Transverse colon (tissue), 4 donors: ENCODE results near the gene FYCO1. TPM values are rescaled to one million over a fixed set of nuclear protein-coding genes. Genes with fewer than 3 reads are reported as not detected.

Experiments used
- DNase-seq: peaks from one replicate; pipeline ENCODE4 v3.0.0-alpha.2; 2019
- H3K27ac ChIP-seq, 4 donors: fragments of 200-600 bp; sonication (generic); 2 replicates each; pipeline ENCODE4 v1.5.1; 2016 to 2018; ENCODE audit warnings: inconsistent platforms in 4 of 4
- H3K27me3 ChIP-seq: fragments of 200-600 bp; sonication (generic); 2 replicates; pipeline ENCODE4 v1.5.1; 2017; ENCODE audit warnings: inconsistent platforms
- H3K36me3 ChIP-seq, 4 donors: fragments of 200-600 bp; sonication (generic); 2 replicates each; pipeline ENCODE4 v1.5.1; 2017 to 2019; ENCODE audit warnings: inconsistent platforms in 4 of 4
- H3K4me1 ChIP-seq, 4 donors: fragments of 200-600 bp; sonication (generic); 2 replicates each; pipeline ENCODE4 v1.5.1; 2017 to 2020; ENCODE audit warnings: inconsistent platforms in 4 of 4
- H3K4me3 ChIP-seq, 4 donors: fragments of 200-600 bp; sonication (generic); 1 replicate in 1 of 4; 2 replicates in 3 of 4; pipeline versions ENCODE4 v1.5.1 to v1.6.1; 2017 to 2019; ENCODE audit warnings: inconsistent platforms in 4 of 4
- H3K9me3 ChIP-seq, 2 donors: fragments of 200-600 bp; sonication (generic); 2 replicates each; pipeline ENCODE4 v1.5.1; 2017 to 2019; ENCODE audit warnings: inconsistent platforms in 2 of 2
- EP300 ChIP-seq: sonication (generic); formaldehyde crosslinking; IDR thresholded peaks from one replicate; pipeline ENCODE4 v1.6.1; 2017; ENCODE audit warnings: antibody characterized with exemption, low read depth
- POLR2A ChIP-seq: fragments of 450-650 bp; IDR thresholded peaks from one replicate; pipeline ENCODE4 v1.6.1; 2016; ENCODE audit warnings: antibody characterized with exemption, mild to moderate bottlenecking, moderate library complexity
- POLR2AphosphoS5 ChIP-seq, 3 donors: sonication (generic); formaldehyde crosslinking; IDR thresholded peaks; one replicate each; pipeline ENCODE4 v1.6.1; 2016; ENCODE audit warnings: antibody characterized with exemption in 3 of 3
- WGBS, 2 donors: methylation state at CpG; one replicate each; pipeline ENCODE4 v1.1.5; 2018; ENCODE audit warnings: low coverage in 1 of 2; 5-methylcytosine and 5-hydroxymethylcytosine counted together
- in situ Hi-C, 4 donors: fragments of 200-750 bp; cut with MboI; loops; one replicate each; pipeline versions ENCODE4 v1.15.0 to v1.15.1; 2017; ENCODE audit warnings: low sequenced_read_pairs in 3 of 4, low pct_ligation_motif_present in 1 of 4, low pct_unique_long_range_greater_than_20kb in 1 of 4
- intact Hi-C: fragments of 100-400 bp; cut with DNase I; formaldehyde crosslinking; loops from one replicate; pipeline ENCODE4 v1.15.1; 2023; ENCODE audit warnings: low total_unique reads
- total RNA-seq, 4 donors: library from RNA; depleted of rRNA; stranded (reverse); fragments of >200 nt; gene quantifications; one replicate each; pipeline ENCODE4 v1.1.0, GENCODE V29; 2016
- TF ChIP-seq, protein P1 (sequence below), 5 experiments: fragments of 200-600 bp in 3 of 5; fragments of 450-650 bp in 2 of 5; sonication (generic) in 3 of 5; IDR thresholded peaks; 1 replicate in 2 of 5; 2 replicates in 3 of 5; pipeline ENCODE4 v1.5.1; 2016 to 2017; ENCODE audit warnings: antibody characterized with exemption in 5 of 5, inconsistent platforms in 3 of 5, mild to moderate bottlenecking in 2 of 5, moderate library complexity in 1 of 5

Gene FYCO1
- total RNA-seq, 4 donors from 2014 or later, result 34.5 to 40.0 (median 38.1) TPM

DNA sequence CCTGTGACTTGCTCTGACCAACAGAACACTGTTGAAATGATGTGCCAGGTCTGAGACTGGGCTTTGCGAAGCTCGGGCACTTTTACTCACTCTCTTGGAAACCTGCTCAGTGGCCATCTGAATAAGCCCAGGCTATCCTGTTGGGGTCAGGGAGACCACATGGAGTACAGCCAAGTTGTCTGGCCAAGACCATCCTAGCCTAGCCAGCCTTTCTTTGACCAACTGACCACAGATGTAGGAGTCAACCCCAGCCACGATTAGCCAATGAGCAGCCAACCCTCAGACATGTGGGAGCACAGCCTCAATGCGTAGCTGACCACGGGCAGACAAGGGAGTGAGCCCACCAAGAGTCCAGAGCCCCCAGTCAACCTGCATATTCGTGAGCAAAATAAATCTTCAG, 83.2 kb downstream of the FYCO1 start:
- no peaks in the 10 kb centered on the region for H3K27me3 ChIP-seq
- no peak overlapping the region for H3K27ac ChIP-seq
- H3K9me3 ChIP-seq, result no peaks in the 10 kb centered on the region
- in situ Hi-C loops (no loop called here), intact Hi-C loops (no loop called here)
- no peak overlapping the region for H3K4me3 ChIP-seq
- H3K36me3 ChIP-seq, result no peaks in the 10 kb centered on the region
- no peak for DNase-seq
- TF ChIP-seq, protein P1, sequence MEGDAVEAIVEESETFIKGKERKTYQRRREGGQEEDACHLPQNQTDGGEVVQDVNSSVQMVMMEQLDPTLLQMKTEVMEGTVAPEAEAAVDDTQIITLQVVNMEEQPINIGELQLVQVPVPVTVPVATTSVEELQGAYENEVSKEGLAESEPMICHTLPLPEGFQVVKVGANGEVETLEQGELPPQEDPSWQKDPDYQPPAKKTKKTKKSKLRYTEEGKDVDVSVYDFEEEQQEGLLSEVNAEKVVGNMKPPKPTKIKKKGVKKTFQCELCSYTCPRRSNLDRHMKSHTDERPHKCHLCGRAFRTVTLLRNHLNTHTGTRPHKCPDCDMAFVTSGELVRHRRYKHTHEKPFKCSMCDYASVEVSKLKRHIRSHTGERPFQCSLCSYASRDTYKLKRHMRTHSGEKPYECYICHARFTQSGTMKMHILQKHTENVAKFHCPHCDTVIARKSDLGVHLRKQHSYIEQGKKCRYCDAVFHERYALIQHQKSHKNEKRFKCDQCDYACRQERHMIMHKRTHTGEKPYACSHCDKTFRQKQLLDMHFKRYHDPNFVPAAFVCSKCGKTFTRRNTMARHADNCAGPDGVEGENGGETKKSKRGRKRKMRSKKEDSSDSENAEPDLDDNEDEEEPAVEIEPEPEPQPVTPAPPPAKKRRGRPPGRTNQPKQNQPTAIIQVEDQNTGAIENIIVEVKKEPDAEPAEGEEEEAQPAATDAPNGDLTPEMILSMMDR (IDR thresholded peaks at IDR 0.05), result no peak
- no peak for TF ChIP-seq POLR2A
- TF ChIP-seq EP300, result no peak
- TF ChIP-seq POLR2AphosphoS5 (IDR thresholded peaks at IDR 0.05), result no peak
- WGBS, 2 donors, result 80 to 93% methylated on average over 2 to 6 of the region's 6 CpGs
- H3K4me1 ChIP-seq, result peaks cover 0 to 6% (median 0%) of the 10 kb centered on the region in 4 donors

DNA sequence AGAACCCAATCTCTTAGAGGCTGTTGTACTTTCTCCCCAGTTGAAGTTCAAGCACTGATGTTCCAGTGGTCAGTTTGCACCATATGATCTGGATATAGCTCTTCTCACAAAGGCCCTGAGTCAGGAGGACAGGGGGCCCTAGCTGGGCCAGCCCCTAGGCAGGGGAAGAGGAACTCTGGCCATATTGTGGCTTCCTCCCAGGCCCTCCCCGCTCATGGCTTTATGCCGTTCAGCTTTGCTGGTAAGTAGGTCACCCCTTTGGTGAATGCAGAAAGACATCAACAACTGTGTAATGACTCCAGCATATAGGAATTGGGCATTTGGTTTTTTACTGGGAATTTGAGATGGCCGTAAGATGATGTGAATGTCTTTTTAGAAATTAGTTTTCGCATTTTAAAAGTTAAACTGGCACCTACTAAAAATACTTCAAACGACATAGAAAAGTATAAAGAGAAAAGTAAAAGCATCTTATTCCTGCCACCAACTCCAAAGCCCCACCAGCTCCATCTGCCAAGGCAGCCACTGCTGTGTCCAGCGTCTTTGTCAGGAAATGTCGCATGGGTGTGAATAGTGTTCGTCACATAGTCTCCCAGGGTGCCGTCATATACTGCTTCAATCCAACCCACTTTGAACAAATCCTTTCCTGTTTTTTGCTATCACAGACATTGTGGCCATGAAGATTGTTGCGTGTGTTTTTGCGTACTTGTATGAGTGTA, 84.0 kb downstream of the FYCO1 start:
- WGBS, 2 donors, result 91 to 93% methylated on average over 5 to 11 of the region's 11 CpGs

DNA sequence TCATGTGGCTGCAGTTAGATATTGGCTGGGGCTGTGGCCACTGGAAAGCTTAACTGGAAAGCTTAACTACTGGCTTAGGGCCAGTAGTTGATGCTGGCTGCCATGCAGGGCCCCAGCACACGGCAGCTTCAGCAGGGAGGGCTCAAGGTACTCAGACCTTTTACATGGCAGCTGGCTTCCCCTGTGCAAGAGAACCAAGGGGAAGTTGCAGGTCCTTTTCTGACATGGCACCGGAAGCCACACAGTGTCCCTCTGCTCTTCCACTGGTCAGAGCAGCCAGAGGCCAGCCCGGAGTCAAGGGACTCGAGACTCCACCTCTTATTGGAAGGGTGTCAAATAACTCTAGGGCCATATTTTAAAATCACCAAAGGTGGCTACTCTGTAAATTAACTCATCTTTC, 84.7 kb downstream of the FYCO1 start:
- Histone ChIP-seq H3K27me3 (no peaks in the 10 kb centered on the region), H3K27ac (no peak overlapping the region), H3K36me3 (no peaks in the 10 kb centered on the region), H3K4me3 (no peak overlapping the region), H3K4me1 (peaks cover 0 to 3% (median 0%) of the 10 kb centered on the region in 4 donors), H3K9me3 (no peaks in the 10 kb centered on the region)
- no peak for DNase-seq
- in situ Hi-C loops, result no loop called here
- intact Hi-C loops, result no loop called here
- TF ChIP-seq EP300, result no peak
- TF ChIP-seq, protein P1 (IDR thresholded peaks at IDR 0.05), result no peak
- TF ChIP-seq POLR2A, result no peak
- TF ChIP-seq POLR2AphosphoS5 (IDR thresholded peaks at IDR 0.05), result no peak
- 87% methylated on average over 4 of the region's 4 CpGs; no CpG with 5 or more reads in 1 of the 2 donors for WGBS, 2 donors

More for the DNA sequence above, 84.0 kb downstream of the FYCO1 start:
- peaks cover 0 to 6% (median 2%) of the 10 kb centered on the region in 4 donors for H3K4me1 ChIP-seq
- H3K9me3 ChIP-seq, result no peaks in the 10 kb centered on the region
- H3K27me3 ChIP-seq, result no peaks in the 10 kb centered on the region
- no peak for DNase-seq
- no peak overlapping the region for H3K27ac ChIP-seq
- in situ Hi-C loops, result no loop called here
- H3K4me3 ChIP-seq, result no peak overlapping the region
- TF ChIP-seq POLR2AphosphoS5 (IDR thresholded peaks at IDR 0.05) (no peak), POLR2A (no peak)
- H3K36me3 ChIP-seq, result no peaks in the 10 kb centered on the region
- intact Hi-C loops, result no loop called here

DNA sequence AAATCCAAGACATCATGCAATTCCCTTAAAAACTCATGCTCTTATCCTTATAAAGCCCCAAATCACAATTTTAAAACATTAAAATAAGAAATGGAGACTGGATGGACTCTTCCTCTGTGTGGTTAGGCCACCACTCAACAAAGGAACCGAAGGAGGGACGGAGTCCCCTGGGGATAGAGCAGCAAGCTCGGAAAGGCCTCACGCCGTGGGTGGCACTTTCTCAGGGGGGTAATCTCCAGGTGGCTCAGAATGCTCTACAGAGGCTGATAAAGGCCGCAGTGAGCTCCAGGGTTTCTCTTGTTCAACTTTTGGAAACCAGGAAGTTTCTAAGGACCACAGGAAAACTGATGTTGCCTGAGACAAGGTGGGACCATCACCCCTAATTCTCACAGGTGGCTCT, 86.1 kb downstream of the FYCO1 start:
- WGBS, 2 donors, result 85% methylated on average over 6 of the region's 6 CpGs; no CpG with 5 or more reads in 1 of the 2 donors
- intact Hi-C loops, result no loop called here
- in situ Hi-C loops, result no loop called here
- Histone ChIP-seq H3K4me1 (peaks cover 0 to 3% (median 0%) of the 10 kb centered on the region in 4 donors), H3K4me3 (no peak overlapping the region), H3K9me3 (no peaks in the 10 kb centered on the region), H3K27ac (no peak overlapping the region), H3K36me3 (no peaks in the 10 kb centered on the region), H3K27me3 (no peaks in the 10 kb centered on the region)
- TF ChIP-seq POLR2A (no peak), EP300 (no peak), POLR2AphosphoS5 (IDR thresholded peaks at IDR 0.05) (no peak)
- TF ChIP-seq, protein P1 (IDR thresholded peaks at IDR 0.05), result no peak
- no peak for DNase-seq
